ENCODE data around the gene CYGB. TPM values are rescaled to one million over a fixed set of nuclear protein-coding genes. Genes with fewer than 3 reads are reported as not detected.
A peak's percentile ranks its signal among the peaks of the same experiment; 100 is the strongest.

Gene CYGB
- total RNA-seq, 3 donors from 2014 or later, result 5.9 to 37.4 (median 27.2) TPM

DNA sequence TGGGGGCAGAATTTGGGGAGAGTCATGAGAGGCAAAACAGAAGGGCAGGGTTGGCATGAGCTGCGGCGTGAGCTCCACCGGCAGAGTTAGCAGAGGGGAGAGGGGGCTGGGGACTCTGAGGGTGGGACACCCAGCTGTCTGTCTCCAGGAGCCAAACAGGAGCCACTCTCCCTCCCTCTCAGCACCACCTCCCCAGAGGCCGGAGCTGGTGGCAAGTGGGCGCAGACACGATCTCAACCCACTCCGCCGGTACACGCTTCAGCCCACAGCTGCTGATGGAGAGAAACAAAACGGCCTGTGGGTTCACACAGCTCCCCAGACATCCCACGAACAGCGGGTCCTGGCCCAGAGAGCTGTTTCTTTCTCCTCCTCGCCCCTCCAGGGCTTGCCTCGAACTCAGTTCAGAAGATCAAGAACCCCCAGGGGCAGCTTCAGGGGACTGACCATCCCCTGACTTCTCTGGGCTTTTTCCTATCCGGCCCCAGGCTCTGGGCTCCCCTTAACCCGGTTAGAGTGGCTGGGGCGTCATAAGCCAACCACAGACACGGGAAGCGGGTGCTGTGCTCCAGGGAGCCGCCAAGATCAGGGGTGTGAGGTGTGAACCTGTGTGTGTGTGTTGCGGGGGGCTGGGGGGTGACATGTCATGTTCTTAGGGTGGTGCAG is 43.9 kb downstream of the CYGB start:
- Histone ChIP-seq H3K4me3 (peak overlapping the region in 1 of 3 donors; percentile 23), H3K9me3 (no peaks in the 10 kb centered on the region), H3K27me3 (no peaks in the 10 kb centered on the region), H3K4me1 (peaks cover 2 to 16% of the 10 kb centered on the region in 2 donors), H3K27ac (peak overlapping the region; percentile 10 to 77), H3K36me3 (no peaks in the 10 kb centered on the region)
- intact Hi-C loops (cut with DNase I; ENCODE audit: low total_unique reads), result no loop called here
- TF ChIP-seq POLR2AphosphoS5 (IDR thresholded peaks at IDR 0.05), result no peak
- no peak for TF ChIP-seq POLR2A (IDR thresholded peaks at IDR 0.05)
- TF ChIP-seq CTCF (IDR thresholded peaks at IDR 0.05), result no peak
- DNase-seq (ENCODE audit: low spot score in 2 of 2), result no peak

DNA sequence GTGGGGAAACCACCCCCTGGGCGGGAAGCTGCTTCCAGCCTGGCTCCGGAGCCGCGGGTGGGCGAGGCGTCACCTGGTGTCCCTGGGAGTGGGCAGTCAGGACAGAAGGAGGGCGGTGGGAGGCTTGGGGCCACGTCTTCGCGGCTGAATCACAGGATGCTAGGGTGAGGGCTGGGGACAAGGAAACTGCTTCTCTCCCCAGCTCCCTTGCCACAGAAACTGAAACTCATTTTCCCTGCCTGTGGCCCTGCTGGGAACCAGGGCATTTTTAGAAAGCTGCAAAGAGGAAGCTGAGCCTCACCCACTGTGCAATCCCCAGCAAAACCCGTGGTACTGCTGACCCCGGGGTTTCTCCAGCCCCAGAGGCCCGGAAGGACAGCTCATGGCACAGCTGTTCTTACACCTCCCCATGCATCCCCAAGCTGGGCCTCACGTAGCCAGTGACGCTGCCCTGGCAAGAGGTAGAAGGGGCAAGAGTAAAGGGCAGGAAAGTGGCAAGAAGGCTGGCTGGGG is 44.5 kb downstream of the CYGB start:
- peaks cover 0 to 13% of the 10 kb centered on the region in 2 donors for H3K4me1 ChIP-seq
- no peaks in the 10 kb centered on the region for H3K36me3 ChIP-seq
- DNase-seq (ENCODE audit: low spot score in 2 of 2), result no peak
- no peaks in the 10 kb centered on the region for H3K9me3 ChIP-seq
- peak overlapping the region; percentile 10 to 77 for H3K27ac ChIP-seq
- TF ChIP-seq POLR2AphosphoS5 (IDR thresholded peaks at IDR 0.05) (peak in 1 of 3 donors; percentile 9), CTCF (IDR thresholded peaks at IDR 0.05) (no peak), POLR2A (IDR thresholded peaks at IDR 0.05) (no peak)
- intact Hi-C loops (cut with DNase I; ENCODE audit: low total_unique reads), result no loop called here
- peak overlapping the region; percentile 3 to 23 (median 5) for H3K4me3 ChIP-seq
- no peaks in the 10 kb centered on the region for H3K27me3 ChIP-seq

DNA sequence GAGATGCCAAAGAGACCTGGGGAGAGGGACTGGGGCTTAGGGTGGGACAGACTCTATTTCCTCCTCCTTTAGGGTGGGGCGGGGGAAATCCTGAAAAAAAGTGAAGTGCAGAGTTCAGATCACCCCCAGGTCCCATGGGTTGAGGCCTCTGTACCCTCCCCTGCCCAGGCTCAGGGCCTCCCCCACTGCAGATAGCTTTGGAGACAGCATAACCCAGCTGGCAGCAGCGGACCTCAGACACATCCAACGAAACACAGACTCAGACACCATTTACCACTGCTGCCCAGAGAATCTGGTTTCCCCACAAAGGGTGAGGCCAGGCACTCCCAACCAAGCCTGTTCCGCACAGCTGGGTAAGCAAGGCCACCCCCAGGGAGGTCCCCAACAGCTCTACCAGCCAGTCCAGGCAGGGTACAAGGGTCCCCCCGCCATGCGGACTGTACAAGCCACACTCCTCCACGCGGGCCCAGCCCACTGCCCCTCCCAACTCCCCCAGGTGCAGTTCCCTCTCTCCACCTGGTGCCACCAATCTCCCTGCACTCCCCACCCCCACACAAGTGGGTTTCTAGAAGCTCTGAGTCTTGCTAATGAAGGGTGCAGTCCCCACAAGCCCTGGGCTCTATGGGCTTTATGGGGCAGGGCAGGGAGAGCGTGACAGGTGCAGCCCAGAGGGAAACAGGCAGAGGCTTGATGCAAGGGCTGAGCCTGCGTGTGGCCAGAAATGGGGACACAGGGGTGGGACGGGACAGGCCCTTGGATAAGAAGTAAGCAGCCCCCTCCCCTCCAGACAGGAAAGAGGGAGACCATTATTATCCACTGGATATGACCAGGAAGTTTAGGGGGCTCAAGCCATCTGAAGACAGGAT is 45.2 kb downstream of the CYGB start:
- Histone ChIP-seq H3K27me3 (no peaks in the 10 kb centered on the region), H3K4me3 (peak overlapping the region; percentile 3 to 23 (median 5)), H3K9me3 (no peaks in the 10 kb centered on the region), H3K27ac (peak overlapping the region; percentile 10 to 77), H3K4me1 (peaks cover 0 to 7% of the 10 kb centered on the region in 2 donors), H3K36me3 (no peaks in the 10 kb centered on the region)
- TF ChIP-seq POLR2A (IDR thresholded peaks at IDR 0.05) (no peak), POLR2AphosphoS5 (IDR thresholded peaks at IDR 0.05) (no peak), CTCF (IDR thresholded peaks at IDR 0.05) (no peak)
- DNase-seq (ENCODE audit: low spot score in 2 of 2), result no peak
- intact Hi-C loops (cut with DNase I; ENCODE audit: low total_unique reads), result no loop called here

DNA sequence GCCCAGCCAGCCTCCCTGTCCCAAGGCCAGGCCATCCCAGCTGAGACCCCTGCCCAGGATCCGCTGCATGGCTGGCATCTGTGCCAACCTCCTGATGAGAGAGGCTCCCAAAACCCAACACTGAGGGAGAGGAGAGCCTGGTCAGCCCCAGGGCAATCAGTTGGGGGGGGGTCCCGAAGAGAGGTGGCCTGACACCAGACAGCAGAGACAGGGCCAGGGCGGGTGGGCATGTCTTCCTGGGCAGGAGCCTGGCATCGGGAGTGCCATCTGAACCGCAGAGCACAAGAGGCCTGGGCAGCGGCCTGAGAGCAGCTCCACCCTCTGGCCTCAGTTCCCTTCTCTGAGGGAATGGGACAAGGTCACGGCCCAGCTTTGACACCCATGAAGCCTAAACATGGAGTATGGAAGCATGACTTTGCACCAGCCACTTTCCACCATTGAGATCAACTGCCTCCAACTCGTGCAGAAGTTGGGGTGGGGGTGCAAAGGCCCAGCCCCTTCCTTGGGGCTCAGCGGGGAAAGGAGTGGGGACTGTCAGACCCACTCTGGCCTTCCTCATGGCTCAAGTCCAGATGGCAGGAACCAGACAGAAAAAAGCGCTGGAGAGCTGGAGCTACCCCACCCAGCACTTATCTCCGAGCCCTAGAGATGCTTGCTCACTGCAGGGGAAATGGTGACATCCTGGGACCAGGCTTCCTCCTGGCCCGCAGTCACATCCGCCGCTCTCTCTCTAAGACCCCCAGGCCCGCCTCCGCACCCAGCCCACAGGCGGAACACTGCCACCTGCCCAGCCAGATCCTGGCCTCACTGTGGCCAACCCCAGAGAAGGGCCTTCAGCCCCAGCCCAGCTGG is 46.0 kb downstream of the CYGB start:
- no peaks in the 10 kb centered on the region for H3K9me3 ChIP-seq
- TF ChIP-seq POLR2A (IDR thresholded peaks at IDR 0.05) (no peak), POLR2AphosphoS5 (IDR thresholded peaks at IDR 0.05) (no peak), CTCF (IDR thresholded peaks at IDR 0.05) (no peak)
- intact Hi-C loops (cut with DNase I; ENCODE audit: low total_unique reads), result no loop called here
- no peak for DNase-seq (ENCODE audit: low spot score in 2 of 2)
- peaks cover 0 to 7% of the 10 kb centered on the region in 2 donors for H3K4me1 ChIP-seq
- H3K36me3 ChIP-seq, result no peaks in the 10 kb centered on the region
- no peak overlapping the region for H3K4me3 ChIP-seq
- H3K27me3 ChIP-seq, result no peaks in the 10 kb centered on the region
- peak overlapping the region in 1 of 2 donors; percentile 77 for H3K27ac ChIP-seq
